HCT116 (cell line): Measurements from ENCODE around the gene ANKRD7. TPM values are rescaled to one million over a fixed set of nuclear protein-coding genes. Genes with fewer than 3 reads are reported as not detected.

Source experiments
- ATAC-seq: fragments of 200-7000 bp; cut with Tn5 transposase; 2 replicates; pipeline ENCODE4 v1.9.1; 2020; ENCODE audit warnings: mild to moderate bottlenecking, moderate library complexity
- BruUV-seq: library from RNA; stranded (reverse); fragments of 400-500 nt; replicated peaks from 2 replicates; lab custom pipeline; 2021; lab: Mats Ljungman, UMichigan
- CTCF ChIA-PET: fragments of 300-600 bp; sonication (Branson Sonifier 250); formaldehyde crosslinking; loops from one replicate; lab custom pipeline; 2021; ENCODE audit warnings: antibody characterized with exemption; lab: Charles Lee
- POLR2A ChIA-PET: fragments of 300-600, 350-600 bp; sonication (Branson Sonifier 250); formaldehyde crosslinking; loops from one replicate; lab custom pipeline; 2021; ENCODE audit warnings: antibody characterized with exemption; lab: Charles Lee
- RAD21 ChIA-PET, 2 experiments: fragments of 300-600 bp; sonication (Branson Sonifier 250); formaldehyde crosslinking; loops; one replicate each; lab custom pipeline; 2023; ENCODE audit warnings: low total read pairs in 2 of 2; ENCODE audit not compliant: uncharacterized antibody in 2 of 2, unreplicated experiment in 2 of 2, low non-redundant PET in 1 of 2; lab: Charles Lee
- DNase-seq: peaks from one replicate; pipeline ENCODE4 v3.0.0-alpha.2; 2010; ENCODE audit warnings: low read depth, low spot score
- H2AFZ ChIP-seq: fragments of 200-600 bp; shearing (Covaris generic), sonication (generic); 2 replicates; pipeline ENCODE4 v1.6.1; 2017; ENCODE audit warnings: low read depth, mixed run types, mixed read lengths, antibody characterized with exemption, low read length; ENCODE audit not compliant: poor library complexity, severe bottlenecking
- H3K27ac ChIP-seq: 2 replicates; pipeline ENCODE4 v1.5.1; 2012; ENCODE audit warnings: low read depth, low read length
- H3K27me3 ChIP-seq: fragments of 200-600 bp; sonication (generic); 2 replicates; pipeline ENCODE4 v1.6.1; 2016; ENCODE audit warnings: mixed run types, low read length, mixed read lengths; ENCODE audit not compliant: insufficient read depth
- H3K36me3 ChIP-seq, 2 experiments: fragments of 200-500 bp in 1 of 2; fragments of 200-600 bp in 1 of 2; sonication (Bioruptor generic) in 1 of 2; sonication (generic) in 1 of 2; 2 replicates each; pipeline versions ENCODE4 v1.5.1 to v1.6.1; 2014 to 2016; ENCODE audit warnings: low read length in 2 of 2, inconsistent platforms in 1 of 2, mixed read lengths in 1 of 2, mixed run types in 1 of 2; ENCODE audit not compliant: insufficient read depth in 2 of 2, control insufficient read depth in 1 of 2
- H3K4me1 ChIP-seq, 2 experiments: fragments of 200-600 bp in 1 of 2; sonication (generic) in 1 of 2; 2 replicates each; pipeline versions ENCODE4 v1.5.1 to v1.6.1; 2012 to 2017; ENCODE audit warnings: low read length in 2 of 2, inconsistent platforms in 1 of 2, mild to moderate bottlenecking in 1 of 2, mixed read lengths in 1 of 2, mixed run types in 1 of 2, moderate library complexity in 1 of 2; ENCODE audit not compliant: insufficient read depth in 2 of 2, control insufficient read depth in 1 of 2
- H3K4me2 ChIP-seq: fragments of 200-600 bp; sonication (generic); 2 replicates; pipeline ENCODE4 v1.6.1; 2017; ENCODE audit warnings: mixed run types, low read length, mixed read lengths
- H3K4me3 ChIP-seq, 2 experiments: fragments of 200-600 bp in 1 of 2; sonication (generic) in 1 of 2; replicated peaks in 1 of 2; 2 replicates each; pipeline ENCODE4 v1.5.1; 2011 to 2016; ENCODE audit warnings: low read length in 2 of 2, control low read depth in 1 of 2, low read depth in 1 of 2, mild to moderate bottlenecking in 1 of 2, mixed read lengths in 1 of 2, mixed run types in 1 of 2
- H3K79me2 ChIP-seq: fragments of 200-600 bp; sonication (generic); 2 replicates; pipeline ENCODE4 v1.6.1; 2017; ENCODE audit warnings: mild to moderate bottlenecking, mixed run types, low read length, moderate library complexity, mixed read lengths; ENCODE audit not compliant: insufficient read depth
- H3K9ac ChIP-seq: fragments of 200-600 bp; sonication (generic); 2 replicates; pipeline ENCODE4 v1.6.1; 2016; ENCODE audit warnings: low read length, mixed read lengths
- H3K9me2 ChIP-seq: fragments of 200-600 bp; sonication (generic), shearing (Covaris generic); 2 replicates; pipeline ENCODE4 v1.6.1; 2017; ENCODE audit warnings: mixed run types, mild to moderate bottlenecking, moderate library complexity; ENCODE audit not compliant: insufficient read depth
- H3K9me3 ChIP-seq, 2 experiments: fragments of 200-500 bp in 1 of 2; fragments of 200-600 bp in 1 of 2; sonication (Bioruptor generic) in 1 of 2; sonication (generic) in 1 of 2; 2 replicates each; pipeline ENCODE4 v1.6.1; 2014 to 2017; ENCODE audit warnings: low read length in 2 of 2, mixed read lengths in 2 of 2, inconsistent platforms in 1 of 2, low read depth in 1 of 2, mild to moderate bottlenecking in 1 of 2, mixed run types in 1 of 2, moderate library complexity in 1 of 2; ENCODE audit not compliant: control insufficient read depth in 1 of 2, insufficient read depth in 1 of 2
- H4K20me1 ChIP-seq: fragments of 200-600 bp; sonication (generic), shearing (Covaris generic); 2 replicates; pipeline ENCODE4 v1.6.1; 2017; ENCODE audit warnings: mixed run types, mild to moderate bottlenecking, moderate library complexity; ENCODE audit not compliant: insufficient read depth
- EZH2 ChIP-seq: fragments of 200-600 bp; sonication (generic); IDR thresholded peaks from 2 replicates; pipeline ENCODE4 v1.6.1; 2017; ENCODE audit warnings: antibody characterized with exemption, mixed run types
- FOSL1 ChIP-seq: IDR thresholded peaks from 2 replicates; pipeline ENCODE4 v1.6.1; 2012; ENCODE audit warnings: low read depth
- POLR2AphosphoS5 ChIP-seq: IDR thresholded peaks from 2 replicates; pipeline ENCODE4 v1.6.1; 2011; ENCODE audit warnings: mild to moderate bottlenecking, low read depth, low read length, moderate library complexity
- RAD21 ChIP-seq: IDR thresholded peaks from 2 replicates; pipeline ENCODE4 v1.6.1; 2012; ENCODE audit warnings: low read depth, mild to moderate bottlenecking
- SIN3A ChIP-seq: IDR thresholded peaks from 2 replicates; pipeline ENCODE4 v1.6.1; 2012; ENCODE audit warnings: low read depth
- SP1 ChIP-seq: IDR thresholded peaks from 2 replicates; pipeline ENCODE4 v1.6.1; 2012; ENCODE audit warnings: low read depth
- SRF ChIP-seq: IDR thresholded peaks from 2 replicates; pipeline ENCODE4 v1.6.1; 2012; ENCODE audit warnings: low read depth
- intact Hi-C: fragments of 100-400 bp; cut with micrococcal nuclease; formaldehyde crosslinking; loops from 2 replicates; pipeline ENCODE4 v1.10.0; 2022
- total RNA-seq: library from RNA; stranded (reverse); gene quantifications from one replicate; pipeline ENCODE4 v1.2.1, GENCODE V29; 2021; ENCODE audit not compliant: unreplicated experiment
- TF ChIP-seq, protein P1 (sequence below): IDR thresholded peaks from 2 replicates; pipeline ENCODE4 v1.6.1; 2011; ENCODE audit warnings: mild to moderate bottlenecking, low read length, moderate library complexity; ENCODE audit not compliant: insufficient replicate concordance; ENCODE audit errors: extremely low read depth
- TF ChIP-seq, protein P2 (sequence below): IDR thresholded peaks from 2 replicates; pipeline ENCODE4 v1.6.1; 2012

ANKRD7 gene
- total RNA-seq, 1 experiment from 2014 or later = not detected

DNA sequence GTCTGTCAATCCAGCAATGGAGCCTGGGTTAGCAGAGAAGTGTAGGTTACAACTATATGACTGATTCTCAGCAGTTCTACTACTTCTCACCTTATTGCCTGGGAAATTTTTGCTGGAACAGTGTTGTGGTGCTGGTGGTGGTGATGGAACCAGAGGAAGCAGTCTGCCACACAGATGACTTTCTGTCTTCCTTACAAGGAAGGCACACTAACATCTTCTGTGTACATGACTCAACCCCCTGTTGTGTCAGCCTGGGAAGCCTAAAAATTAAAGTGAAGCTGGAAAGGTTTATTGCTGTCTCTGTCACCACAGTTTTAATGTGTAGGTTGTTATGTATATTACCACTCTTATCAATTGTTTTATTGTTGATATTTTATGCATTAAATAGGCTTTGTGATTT lies 40.3 kb downstream of the ANKRD7 start:
- Histone ChIP-seq H3K27me3 (no peaks in the 10 kb centered on the region), H3K9ac (no peak overlapping the region), H3K79me2 (no peaks in the 10 kb centered on the region), H3K4me2 (no peak overlapping the region), H3K4me1 (no peaks in the 10 kb centered on the region), H3K4me3 (no peak overlapping the region), H3K9me3 (no peaks in the 10 kb centered on the region), H3K9me2 (no peaks in the 10 kb centered on the region), H2AFZ (no peak overlapping the region), H4K20me1 (no peaks in the 10 kb centered on the region), H3K36me3 (no peaks in the 10 kb centered on the region), H3K27ac (no peak overlapping the region)
- ChIA-PET POLR2A (no interaction called here), CTCF (no interaction called here), RAD21 (no interaction called here)
- no peak for TF ChIP-seq RAD21
- no peak for TF ChIP-seq POLR2AphosphoS5
- TF ChIP-seq FOSL1 = no peak
- TF ChIP-seq EZH2 = no peak
- no peak for TF ChIP-seq SRF
- TF ChIP-seq, protein P1, sequence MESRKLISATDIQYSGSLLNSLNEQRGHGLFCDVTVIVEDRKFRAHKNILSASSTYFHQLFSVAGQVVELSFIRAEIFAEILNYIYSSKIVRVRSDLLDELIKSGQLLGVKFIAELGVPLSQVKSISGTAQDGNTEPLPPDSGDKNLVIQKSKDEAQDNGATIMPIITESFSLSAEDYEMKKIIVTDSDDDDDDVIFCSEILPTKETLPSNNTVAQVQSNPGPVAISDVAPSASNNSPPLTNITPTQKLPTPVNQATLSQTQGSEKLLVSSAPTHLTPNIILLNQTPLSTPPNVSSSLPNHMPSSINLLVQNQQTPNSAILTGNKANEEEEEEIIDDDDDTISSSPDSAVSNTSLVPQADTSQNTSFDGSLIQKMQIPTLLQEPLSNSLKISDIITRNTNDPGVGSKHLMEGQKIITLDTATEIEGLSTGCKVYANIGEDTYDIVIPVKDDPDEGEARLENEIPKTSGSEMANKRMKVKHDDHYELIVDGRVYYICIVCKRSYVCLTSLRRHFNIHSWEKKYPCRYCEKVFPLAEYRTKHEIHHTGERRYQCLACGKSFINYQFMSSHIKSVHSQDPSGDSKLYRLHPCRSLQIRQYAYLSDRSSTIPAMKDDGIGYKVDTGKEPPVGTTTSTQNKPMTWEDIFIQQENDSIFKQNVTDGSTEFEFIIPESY = no peak
- TF ChIP-seq, protein P2, sequence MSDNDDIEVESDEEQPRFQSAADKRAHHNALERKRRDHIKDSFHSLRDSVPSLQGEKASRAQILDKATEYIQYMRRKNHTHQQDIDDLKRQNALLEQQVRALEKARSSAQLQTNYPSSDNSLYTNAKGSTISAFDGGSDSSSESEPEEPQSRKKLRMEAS = no peak
- TF ChIP-seq SP1 = no peak
- no peak for TF ChIP-seq SIN3A
- no TSS peak for BruUV-seq
- intact Hi-C loops = no loop called here
- no peak for ATAC-seq
- DNase-seq = no peak
